ENCODE measurements around the gene MISP. TPM values are rescaled to one million over a fixed set of nuclear protein-coding genes. Genes with fewer than 3 reads are reported as not detected.
"Not testable (repeated sequence)": the region's sequence is repeated elsewhere in the genome, so short reads cannot be mapped to it uniquely, and the experiment has no call there.

Gene MISP
- total RNA-seq, 1 experiment from 2014 or later = not detected

DNA sequence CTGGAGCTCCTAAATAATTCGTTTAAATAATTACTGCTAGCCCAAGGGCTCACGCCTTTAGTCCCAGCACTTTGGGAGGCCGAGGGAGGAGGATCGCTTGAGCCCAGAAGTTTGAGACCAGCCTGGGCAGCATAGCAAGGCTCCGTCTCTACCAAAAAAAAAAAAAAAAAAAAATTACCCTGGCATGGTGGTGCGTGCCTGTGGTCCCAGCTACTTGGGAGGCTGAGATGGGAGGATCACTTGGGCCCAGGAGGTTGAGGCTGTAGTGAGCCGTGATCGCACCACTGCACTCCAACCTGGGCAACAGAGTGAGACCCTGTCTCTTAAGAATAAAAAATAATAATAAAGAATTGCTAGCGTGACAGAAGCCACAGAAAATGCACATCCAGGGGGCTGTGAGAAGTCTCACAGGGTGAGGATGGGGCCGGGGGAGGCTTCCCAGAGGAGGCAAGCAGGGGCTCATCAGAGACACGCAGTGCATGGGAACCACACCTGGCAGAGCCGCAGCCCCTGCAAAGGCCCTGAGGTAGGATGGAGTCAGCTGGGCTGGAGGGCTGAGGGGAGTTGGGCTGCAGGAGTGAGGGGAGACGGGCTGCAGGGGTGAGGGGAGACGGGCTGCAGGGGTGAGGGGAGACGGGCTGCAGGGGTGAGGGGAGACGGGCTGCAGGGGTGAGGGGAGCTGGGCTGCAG is 10.0 kb upstream of the MISP start:
- not testable (repeated sequence) for H3K27ac ChIP-seq (ENCODE audit: low read length); H3K4me1 ChIP-seq (ENCODE audit: low read length); H3K9me3 ChIP-seq (ENCODE audit: low read length); H3K4me3 ChIP-seq (ENCODE audit: low read length); H3K9ac ChIP-seq (ENCODE audit: low read length); H4K20me1 ChIP-seq (ENCODE audit: insufficient read depth, low read depth, low read length); H3K9me2 ChIP-seq (replicated peaks; ENCODE audit: insufficient read depth, low read length); H3K27me3 ChIP-seq (ENCODE audit: low read length); H3K79me2 ChIP-seq (ENCODE audit: low read length); DNase-seq; H3K36me3 ChIP-seq (ENCODE audit: insufficient read depth, low read length); H2AFZ ChIP-seq (ENCODE audit: low read length); H3K4me2 ChIP-seq (ENCODE audit: low read depth, low read length, poor library complexity, severe bottlenecking)

DNA sequence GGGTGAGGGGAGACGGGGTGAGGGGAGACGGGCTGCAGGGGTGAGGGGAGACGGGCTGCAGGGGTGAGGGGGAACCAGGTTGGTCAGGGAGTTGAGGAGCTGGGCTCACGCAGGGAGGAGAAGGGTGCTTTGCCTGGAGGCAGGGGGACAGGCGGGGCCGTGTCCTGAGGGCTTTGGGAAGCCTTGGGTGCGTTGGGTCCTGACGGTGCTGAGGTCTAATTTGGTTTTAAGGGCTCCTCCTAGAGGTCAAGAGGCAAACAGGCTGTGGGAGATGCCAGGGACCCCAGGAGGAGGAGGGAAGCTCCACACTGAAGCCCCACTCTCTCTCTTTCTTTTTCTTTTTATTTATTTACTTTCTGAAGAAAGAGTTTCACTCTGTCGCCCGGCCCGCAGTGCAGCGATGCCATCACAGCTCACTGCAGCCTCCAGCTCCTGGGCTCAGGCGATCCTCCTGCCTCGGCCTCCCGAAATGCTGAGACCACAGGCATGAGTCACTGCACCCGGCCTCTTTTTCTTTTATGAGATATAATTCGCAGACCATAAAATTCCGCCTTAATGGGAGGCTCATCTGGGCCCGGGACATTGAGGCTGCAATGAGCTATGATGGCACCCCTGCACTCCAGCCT is 9.3 kb upstream of the MISP start:
- H3K9ac ChIP-seq (ENCODE audit: low read length) = no peak overlapping the region
- H3K9me3 ChIP-seq (ENCODE audit: low read length) = no peaks in the 10 kb centered on the region
- H3K4me2 ChIP-seq (ENCODE audit: low read depth, low read length, poor library complexity, severe bottlenecking) = no peak overlapping the region
- no peak overlapping the region for H2AFZ ChIP-seq (ENCODE audit: low read length)
- peak; percentile 72 for DNase-seq
- H4K20me1 ChIP-seq (ENCODE audit: insufficient read depth, low read depth, low read length) = no peaks in the 10 kb centered on the region
- H3K4me3 ChIP-seq (ENCODE audit: low read length) = no peak overlapping the region
- H3K27ac ChIP-seq (ENCODE audit: low read length) = no peak overlapping the region
- H3K79me2 ChIP-seq (ENCODE audit: low read length) = no peaks in the 10 kb centered on the region
- no peaks in the 10 kb centered on the region for H3K36me3 ChIP-seq (ENCODE audit: insufficient read depth, low read length)
- H3K4me1 ChIP-seq (ENCODE audit: low read length) = no peaks in the 10 kb centered on the region
- no peaks in the 10 kb centered on the region for H3K9me2 ChIP-seq (replicated peaks; ENCODE audit: insufficient read depth, low read length)
- H3K27me3 ChIP-seq (ENCODE audit: low read length) = no peaks in the 10 kb centered on the region

DNA sequence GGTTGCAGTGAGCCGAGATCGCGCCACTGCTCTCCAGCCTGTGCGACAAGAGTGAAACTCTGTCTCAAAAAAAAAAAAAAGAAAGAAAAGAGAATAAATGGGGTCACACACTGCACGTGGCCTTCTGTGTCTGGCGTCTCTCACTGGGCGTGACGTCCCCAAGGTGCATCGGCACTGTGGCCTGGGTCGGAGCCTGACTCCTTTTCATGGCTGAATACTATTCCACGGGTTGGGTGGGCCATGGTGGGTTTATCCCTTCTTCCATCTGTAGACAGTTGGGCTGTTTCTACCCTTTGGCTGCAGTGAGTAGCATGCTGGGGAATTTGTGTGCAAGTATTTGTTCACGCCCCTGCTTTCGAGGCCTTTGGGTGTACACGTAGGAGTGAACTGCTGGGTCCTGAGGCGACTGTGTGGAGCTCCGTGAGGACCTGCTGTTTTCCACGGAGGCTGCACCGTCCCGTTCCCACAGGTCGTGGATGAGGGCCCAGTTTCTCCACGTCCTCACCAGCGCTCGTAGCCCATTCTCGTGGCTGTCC is 8.3 kb upstream of the MISP start:
- H3K4me2 ChIP-seq (ENCODE audit: low read depth, low read length, poor library complexity, severe bottlenecking) = no peak overlapping the region
- no peaks in the 10 kb centered on the region for H3K27me3 ChIP-seq (ENCODE audit: low read length)
- no peaks in the 10 kb centered on the region for H4K20me1 ChIP-seq (ENCODE audit: insufficient read depth, low read depth, low read length)
- no peak overlapping the region for H3K4me3 ChIP-seq (ENCODE audit: low read length)
- H3K27ac ChIP-seq (ENCODE audit: low read length) = no peak overlapping the region
- no peaks in the 10 kb centered on the region; the same call in 1 of the 2 replicates for H3K9me3 ChIP-seq (ENCODE audit: low read length)
- no peaks in the 10 kb centered on the region for H3K9me2 ChIP-seq (replicated peaks; ENCODE audit: insufficient read depth, low read length)
- no peak for DNase-seq
- no peaks in the 10 kb centered on the region for H3K4me1 ChIP-seq (ENCODE audit: low read length)
- H3K9ac ChIP-seq (ENCODE audit: low read length) = no peak overlapping the region
- H3K36me3 ChIP-seq (ENCODE audit: insufficient read depth, low read length) = no peaks in the 10 kb centered on the region
- no peaks in the 10 kb centered on the region for H3K79me2 ChIP-seq (ENCODE audit: low read length)
- H2AFZ ChIP-seq (ENCODE audit: low read length) = no peak overlapping the region

DNA sequence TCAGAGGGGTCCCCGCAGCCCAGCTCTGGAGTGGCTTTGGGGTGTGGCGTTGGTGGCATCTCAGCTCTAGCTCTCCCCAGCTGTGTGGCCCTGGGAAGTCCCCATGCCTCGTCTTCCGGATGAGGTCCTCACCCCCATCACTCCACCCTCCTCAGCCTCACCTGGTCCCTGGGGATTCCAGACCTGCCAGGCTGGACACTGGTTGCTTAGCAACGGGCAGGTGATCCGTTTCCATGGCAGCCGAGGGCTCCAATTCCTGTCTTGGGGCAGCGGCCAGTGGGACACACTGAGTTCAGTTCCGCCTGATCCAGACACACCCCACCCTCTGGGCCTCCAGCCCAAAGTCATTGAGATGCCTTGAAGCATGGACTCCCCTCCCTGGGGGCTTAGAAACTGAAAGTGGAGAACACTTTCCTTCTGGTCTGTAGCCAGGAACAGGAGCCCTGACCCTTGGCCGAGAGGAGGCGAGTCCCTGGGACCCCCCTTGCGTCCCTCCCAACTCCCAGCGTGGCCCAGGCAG is 7.7 kb upstream of the MISP start:
- no peaks in the 10 kb centered on the region for H3K36me3 ChIP-seq (ENCODE audit: insufficient read depth, low read length)
- H3K27me3 ChIP-seq (ENCODE audit: low read length) = no peaks in the 10 kb centered on the region
- no peak overlapping the region for H3K4me2 ChIP-seq (ENCODE audit: low read depth, low read length, poor library complexity, severe bottlenecking)
- no peaks in the 10 kb centered on the region; the same call in 1 of the 2 replicates for H3K9me3 ChIP-seq (ENCODE audit: low read length)
- DNase-seq = no peak
- H3K79me2 ChIP-seq (ENCODE audit: low read length) = no peaks in the 10 kb centered on the region
- no peak overlapping the region for H3K9ac ChIP-seq (ENCODE audit: low read length)
- H3K9me2 ChIP-seq (replicated peaks; ENCODE audit: insufficient read depth, low read length) = no peaks in the 10 kb centered on the region
- H3K27ac ChIP-seq (ENCODE audit: low read length) = no peak overlapping the region
- no peak overlapping the region for H3K4me3 ChIP-seq (ENCODE audit: low read length)
- no peak overlapping the region for H2AFZ ChIP-seq (ENCODE audit: low read length)
- H3K4me1 ChIP-seq (ENCODE audit: low read length) = no peaks in the 10 kb centered on the region
- H4K20me1 ChIP-seq (ENCODE audit: insufficient read depth, low read depth, low read length) = no peaks in the 10 kb centered on the region

DNA sequence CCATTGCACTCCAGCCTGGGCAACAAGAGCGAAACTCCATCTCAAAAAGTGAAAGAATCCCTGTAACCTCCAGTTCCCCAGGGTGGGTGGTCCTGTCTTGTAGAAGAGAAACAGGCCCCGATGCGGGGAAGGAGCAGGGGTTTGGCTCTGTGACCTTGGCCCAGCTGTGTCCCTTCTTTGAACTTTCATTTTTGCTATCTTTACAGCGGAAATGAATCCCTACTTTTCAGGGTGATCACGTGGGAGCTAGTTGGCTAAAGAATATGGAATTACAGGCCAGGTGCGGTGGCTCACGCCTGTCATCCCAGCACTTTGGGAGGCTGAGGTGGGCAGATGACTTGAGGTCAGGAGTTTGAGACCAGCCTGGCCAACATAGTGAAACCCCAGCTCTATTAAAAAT is 5.8 kb upstream of the MISP start:
- not testable (repeated sequence) for H3K4me3 ChIP-seq (ENCODE audit: low read length); H2AFZ ChIP-seq (ENCODE audit: low read length); H3K27me3 ChIP-seq (ENCODE audit: low read length); DNase-seq; H3K9me3 ChIP-seq (ENCODE audit: low read length); H3K4me2 ChIP-seq (ENCODE audit: low read depth, low read length, poor library complexity, severe bottlenecking); H3K36me3 ChIP-seq (ENCODE audit: insufficient read depth, low read length); H3K79me2 ChIP-seq (ENCODE audit: low read length); H3K9ac ChIP-seq (ENCODE audit: low read length); H3K27ac ChIP-seq (ENCODE audit: low read length); H3K4me1 ChIP-seq (ENCODE audit: low read length); H4K20me1 ChIP-seq (ENCODE audit: insufficient read depth, low read depth, low read length); H3K9me2 ChIP-seq (replicated peaks; ENCODE audit: insufficient read depth, low read length)

DNA sequence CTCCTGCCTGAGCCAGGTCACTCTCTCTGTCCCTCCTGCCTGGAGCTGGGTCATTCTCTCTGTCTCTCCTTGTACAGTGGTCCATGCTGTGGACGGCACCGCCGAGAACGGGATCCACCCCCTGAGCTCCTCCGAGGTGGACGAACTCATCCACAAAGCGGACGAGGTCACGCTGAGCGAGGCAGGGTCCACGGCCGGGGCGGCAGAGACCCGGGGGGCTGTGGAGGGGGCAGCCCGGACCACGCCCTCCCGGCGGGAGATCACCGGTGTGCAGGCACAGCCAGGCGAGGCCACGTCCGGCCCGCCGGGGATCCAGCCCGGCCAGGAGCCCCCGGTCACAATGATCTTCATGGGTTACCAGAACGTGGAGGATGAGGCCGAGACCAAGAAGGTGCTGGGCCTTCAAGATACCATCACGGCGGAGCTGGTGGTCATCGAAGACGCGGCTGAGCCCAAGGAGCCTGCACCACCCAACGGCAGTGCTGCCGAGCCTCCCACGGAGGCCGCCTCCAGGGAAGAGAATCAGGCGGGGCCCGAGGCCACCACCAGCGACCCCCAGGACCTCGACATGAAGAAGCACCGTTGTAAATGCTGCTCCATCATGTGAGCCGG is 4.6 kb upstream of the MISP start:
- Histone ChIP-seq H3K27me3 (ENCODE audit: low read length) (no peaks in the 10 kb centered on the region), H2AFZ (ENCODE audit: low read length) (no peak overlapping the region), H3K4me3 (ENCODE audit: low read length) (no peak overlapping the region), H3K79me2 (ENCODE audit: low read length) (no peaks in the 10 kb centered on the region), H3K9me3 (ENCODE audit: low read length) (no peaks in the 10 kb centered on the region; the same call in 1 of the 2 replicates), H3K9me2 (replicated peaks; ENCODE audit: insufficient read depth, low read length) (no peaks in the 10 kb centered on the region), H3K36me3 (ENCODE audit: insufficient read depth, low read length) (no peaks in the 10 kb centered on the region), H3K9ac (ENCODE audit: low read length) (no peak overlapping the region), H3K4me2 (ENCODE audit: low read depth, low read length, poor library complexity, severe bottlenecking) (no peak overlapping the region), H3K27ac (ENCODE audit: low read length) (no peak overlapping the region), H4K20me1 (ENCODE audit: insufficient read depth, low read depth, low read length) (no peaks in the 10 kb centered on the region), H3K4me1 (ENCODE audit: low read length) (no peaks in the 10 kb centered on the region)
- no peak for DNase-seq

DNA sequence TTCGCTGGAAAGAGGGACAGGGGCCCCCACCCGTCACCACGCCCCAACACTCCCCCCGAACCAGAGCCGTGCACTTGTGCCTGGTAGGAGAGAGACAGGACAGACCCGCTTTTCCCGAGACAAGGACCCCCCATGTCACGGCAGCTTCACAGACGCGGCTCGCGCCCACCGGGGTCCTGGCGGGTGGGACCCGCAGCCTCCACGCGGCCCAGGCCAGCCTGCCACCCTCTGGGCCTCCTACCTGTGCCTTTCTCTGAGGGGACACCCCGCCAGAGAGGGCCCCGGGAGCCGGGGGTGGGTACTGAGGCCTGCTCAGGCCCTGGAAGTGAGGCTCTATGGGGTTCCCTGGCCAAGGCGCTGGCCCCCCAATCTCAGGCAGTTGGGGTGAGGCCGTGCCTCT is 4.0 kb upstream of the MISP start:
- Histone ChIP-seq H3K27me3 (ENCODE audit: low read length) (no peaks in the 10 kb centered on the region), H3K4me3 (ENCODE audit: low read length) (no peak overlapping the region), H3K36me3 (ENCODE audit: insufficient read depth, low read length) (no peaks in the 10 kb centered on the region), H3K9ac (ENCODE audit: low read length) (no peak overlapping the region), H3K4me1 (ENCODE audit: low read length) (no peaks in the 10 kb centered on the region), H3K9me2 (replicated peaks; ENCODE audit: insufficient read depth, low read length) (no peaks in the 10 kb centered on the region), H3K4me2 (ENCODE audit: low read depth, low read length, poor library complexity, severe bottlenecking) (no peak overlapping the region), H3K9me3 (ENCODE audit: low read length) (no peaks in the 10 kb centered on the region; the same call in 1 of the 2 replicates), H4K20me1 (ENCODE audit: insufficient read depth, low read depth, low read length) (no peaks in the 10 kb centered on the region), H3K79me2 (ENCODE audit: low read length) (no peaks in the 10 kb centered on the region), H2AFZ (ENCODE audit: low read length) (no peak overlapping the region), H3K27ac (ENCODE audit: low read length) (no peak overlapping the region)
- DNase-seq = no peak
